ENCODE data around the gene SAMD14. TPM values are rescaled to one million over a fixed set of nuclear protein-coding genes. Genes with fewer than 3 reads are reported as not detected.
A peak's percentile ranks its signal among the peaks of the same experiment; 100 is the strongest.

SAMD14 gene
- total and polyA plus RNA-seq, 12 donors, result 1.5 to 3.8 (median 2.0) TPM

GRCh38 chr17:50146230-50146926, 16.4 kb upstream of the SAMD14 start:
- DNase-seq (no peak), ATAC-seq (no peak)
- Histone ChIP-seq H3K27ac (peak overlapping the region; percentile 1 to 99 (median 98)), H3K4me3 (peak overlapping the region; percentile 21 to 99 (median 90)), H3K36me3 (peaks cover 0 to 51% (median 26%) of the 10 kb centered on the region in 9 donors), H3K9me3 (no peaks in the 10 kb centered on the region), H3K4me1 (peaks cover 28 to 81% (median 64%) of the 10 kb centered on the region in 9 donors), H3K27me3 (no peaks in the 10 kb centered on the region)
- intact Hi-C loops (cut with DNase I), result no loop called here
- TF ChIP-seq CTCF (IDR thresholded peaks at IDR 0.05), result peak in 3 of 9 donors; percentile 5 to 11 (median 10)
- WGBS, 2 donors, result 55 to 56% methylated on average over 10 of the region's 10 CpGs

GRCh38 chr17:50145532-50146229, 15.7 kb upstream of the SAMD14 start:
- TF ChIP-seq CTCF (IDR thresholded peaks at IDR 0.05), result no peak
- H3K9me3 ChIP-seq, result no peaks in the 10 kb centered on the region
- 59 to 61% methylated on average over 11 of the region's 11 CpGs for WGBS, 2 donors
- intact Hi-C loops (cut with DNase I), result no loop called here
- H3K36me3 ChIP-seq, result peaks cover 0 to 58% (median 33%) of the 10 kb centered on the region in 9 donors
- H3K4me1 ChIP-seq, result peaks cover 28 to 85% (median 69%) of the 10 kb centered on the region in 9 donors
- DNase-seq (no peak), ATAC-seq (no peak)
- peak overlapping the region in 8 of 10 donors; percentile 93 to 99 (median 98) for H3K27ac ChIP-seq
- H3K4me3 ChIP-seq, result peak overlapping the region in 5 of 10 donors; percentile 5 to 89 (median 86)
- H3K27me3 ChIP-seq, result no peaks in the 10 kb centered on the region

GRCh38 chr17:50144845-50145531, 15.0 kb upstream of the SAMD14 start:
- Histone ChIP-seq H3K4me3 (peak overlapping the region in 1 of 10 donors; percentile 88), H3K36me3 (peaks cover 0 to 65% (median 36%) of the 10 kb centered on the region in 9 donors), H3K27me3 (no peaks in the 10 kb centered on the region), H3K9me3 (no peaks in the 10 kb centered on the region), H3K4me1 (peaks cover 32 to 91% (median 75%) of the 10 kb centered on the region in 9 donors), H3K27ac (peak overlapping the region in 7 of 10 donors; percentile 6 to 99 (median 98))
- 44 to 60% methylated on average over 16 of the region's 16 CpGs for WGBS, 2 donors
- DNase-seq, result peak in 1 of 2 donors; percentile 66
- peak in 1 of 8 donors; percentile 30 for ATAC-seq
- TF ChIP-seq CTCF (IDR thresholded peaks at IDR 0.05), result no peak
- intact Hi-C loops (cut with DNase I), result loop anchor here in 1 of 10 donors (5.0 kb wide), 1 partner anchor 32 kb away; no protein-coding TSS in a partner anchor

GRCh38 chr17:50144355-50144754, 14.4 kb upstream of the SAMD14 start:
- no peak for DNase-seq
- WGBS, 2 donors, result 72 to 78% methylated on average over 6 of the region's 6 CpGs
- no peak for TF ChIP-seq CTCF (IDR thresholded peaks at IDR 0.05)
- H3K9me3 ChIP-seq, result no peaks in the 10 kb centered on the region
- no peaks in the 10 kb centered on the region for H3K27me3 ChIP-seq
- peaks cover 0 to 71% (median 40%) of the 10 kb centered on the region in 9 donors for H3K36me3 ChIP-seq
- intact Hi-C loops (cut with DNase I), result loop anchor here in 1 of 10 donors (5.0 kb wide), 1 partner anchor 33 kb away; no protein-coding TSS in a partner anchor
- peaks cover 37 to 94% (median 82%) of the 10 kb centered on the region in 9 donors for H3K4me1 ChIP-seq
- H3K27ac ChIP-seq, result peak overlapping the region in 5 of 10 donors; percentile 5 to 98 (median 96)
- H3K4me3 ChIP-seq, result no peak overlapping the region
- no peak for ATAC-seq
